Esophagus squamous epithelium (tissue), 4 donors: ENCODE data around the gene KHK.

ENCODE experiments used
- CTCF ChIP-seq, 6 experiments: fragments of 450-650 bp in 4 of 6; fragments of 200-600 bp in 2 of 6; sonication (generic) in 2 of 6; IDR thresholded peaks; one replicate each; pipeline ENCODE4 v1.5.1; 2016 to 2019; ENCODE audit warnings: antibody characterized with exemption in 6 of 6, mild to moderate bottlenecking in 4 of 6, moderate library complexity in 4 of 6
- POLR2A ChIP-seq, 4 donors: fragments of 450-650 bp; IDR thresholded peaks; one replicate each; pipeline ENCODE4 v1.6.1; 2017; ENCODE audit warnings: antibody characterized with exemption in 4 of 4, mild to moderate bottlenecking in 4 of 4, moderate library complexity in 3 of 4

DNA sequence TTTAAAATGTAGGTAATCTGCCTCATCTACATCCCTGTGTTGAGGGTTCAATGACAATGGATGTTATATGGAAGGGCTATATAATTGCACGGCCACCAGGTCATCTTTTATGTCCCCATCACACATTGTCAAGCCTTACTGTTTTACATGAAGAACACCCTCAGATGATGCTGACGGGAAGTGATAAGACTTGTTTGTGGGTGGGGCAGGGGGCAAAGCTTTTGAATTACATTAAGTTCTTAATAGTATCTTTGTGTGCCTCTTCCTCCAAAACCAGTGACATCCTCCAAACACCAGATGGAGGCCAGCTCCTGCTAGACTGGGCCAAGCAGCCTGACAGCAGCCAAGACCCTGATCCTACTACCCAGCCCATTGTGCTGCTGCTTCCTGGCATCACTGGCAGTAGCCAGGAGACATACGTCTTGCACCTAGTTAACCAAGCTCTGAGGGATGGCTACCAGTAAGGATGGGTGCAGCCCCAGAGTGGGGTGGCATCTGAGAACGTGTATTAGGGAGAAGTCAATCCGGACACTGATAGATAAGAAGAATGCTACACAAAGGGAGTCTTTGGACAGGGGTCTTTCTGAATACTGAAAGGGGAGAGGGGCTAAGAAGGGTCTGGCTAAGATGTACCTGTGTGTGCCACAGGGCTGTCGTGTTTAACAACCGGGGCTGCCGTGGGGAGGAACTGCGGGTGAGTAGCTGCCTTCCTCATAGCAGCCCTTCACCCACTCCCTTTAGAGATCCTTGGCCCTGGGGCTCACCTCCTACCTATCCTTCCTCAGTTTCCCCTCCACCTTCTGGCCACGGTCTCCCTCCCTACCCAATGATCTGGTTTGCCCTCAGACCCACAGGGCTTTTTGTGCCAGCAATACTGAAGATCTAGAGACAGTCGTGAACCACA lies 42.3 kb downstream of the KHK start:
- TF ChIP-seq CTCF (IDR thresholded peaks at IDR 0.05) (no peak), POLR2A (IDR thresholded peaks at IDR 0.05) (no peak)
